Lung (tissue), 16 donors: ENCODE measurements around the gene FOXC1. TPM values are rescaled to one million over a fixed set of nuclear protein-coding genes. Genes with fewer than 3 reads are reported as not detected.

Experiments used
- ATAC-seq: fragments of 200-7000 bp; cut with Tn5 transposase; one replicate; pipeline ENCODE4 v1.9.1; 2020; ENCODE audit warnings: moderate number of reproducible peaks; ENCODE audit not compliant: insufficient read depth, low FRiP score
- DNase-seq, 3 donors: peaks; one replicate each; pipeline ENCODE4 v3.0.0-alpha.2; 2013 to 2017
- H3K27ac ChIP-seq, 2 donors: one replicate each; pipeline ENCODE4 v1.5.1; 2013; ENCODE audit warnings: mild to moderate bottlenecking in 2 of 2, moderate library complexity in 2 of 2, control low read depth in 1 of 2, inconsistent platforms in 1 of 2, low read depth in 1 of 2, low read length in 1 of 2
- H3K27me3 ChIP-seq, 3 donors: one replicate each; pipeline ENCODE4 v1.5.1; 2013; ENCODE audit warnings: low read length in 2 of 3; ENCODE audit not compliant: control insufficient read depth in 3 of 3, insufficient read depth in 3 of 3
- H3K36me3 ChIP-seq, 4 donors: one replicate each; pipeline ENCODE4 v1.5.1; 2013; ENCODE audit warnings: low read length in 4 of 4, mild to moderate bottlenecking in 1 of 4, moderate library complexity in 1 of 4; ENCODE audit not compliant: control insufficient read depth in 4 of 4, insufficient read depth in 4 of 4
- H3K4me1 ChIP-seq, 5 donors: one replicate each; pipeline ENCODE4 v1.5.1; 2013; ENCODE audit warnings: low read length in 5 of 5, mild to moderate bottlenecking in 2 of 5, moderate library complexity in 1 of 5; ENCODE audit not compliant: control insufficient read depth in 5 of 5, insufficient read depth in 5 of 5
- H3K4me3 ChIP-seq: one replicate; pipeline ENCODE4 v1.5.1; 2013; ENCODE audit warnings: mild to moderate bottlenecking, control low read depth, moderate library complexity
- H3K9ac ChIP-seq, 2 donors: one replicate each; pipeline ENCODE4 v1.5.1; 2013; ENCODE audit warnings: low read length in 2 of 2, control low read depth in 1 of 2; ENCODE audit not compliant: insufficient read depth in 1 of 2
- H3K9me3 ChIP-seq, 4 donors: one replicate each; pipeline ENCODE4 v1.5.1; 2013; ENCODE audit warnings: low read length in 3 of 4, mild to moderate bottlenecking in 1 of 4, moderate library complexity in 1 of 4; ENCODE audit not compliant: control insufficient read depth in 4 of 4, insufficient read depth in 3 of 4
- CTCF ChIP-seq: IDR thresholded peaks from 2 replicates; pipeline ENCODE4 v1.5.1; 2012; ENCODE audit warnings: mild to moderate bottlenecking; ENCODE audit errors: control extremely low read depth, extremely low read depth
- WGBS, 2 donors: extraction: QIAGEN DNeasy Blood & Tissue Kit; methylation state at CpG; one replicate each; pipeline ENCODE4 v1.1.7; 2013; 5-methylcytosine and 5-hydroxymethylcytosine counted together
- long read RNA-seq, 5 donors: transcript quantifications; one replicate each; lab custom pipeline, GENCODE V29; 2026
- polyA plus RNA-seq, 2 donors: library from polyadenylated mRNA; stranded (reverse); fragments of 200-250 nt; gene quantifications; one replicate each; pipeline ENCODE4 v1.2.1, GENCODE V29; 2013
- total RNA-seq, 2 donors: library from RNA; depleted of rRNA in 1 of 2; stranded (reverse); fragments of >200 nt in 1 of 2; gene quantifications; one replicate each; pipeline ENCODE4 v1.2.1, GENCODE V29; 2014 to 2021
- donor health status: control.
- donor health status: control.
- donor health status: Bipolar disorder and iron deficiency.
- donor health status: healthy.
- donor health status: DM: yes; HTN: yes; CAD: no.

The FOXC1 gene
- total RNA-seq = 1 to 10 TPM; 2.7 to 6.2 TPM
- 1 to 10 TPM; 1.4 to 2.2 TPM for polyA plus RNA-seq
- long read RNA-seq, donor 1, partial matches to known transcripts = 0 of 3 reads
- long read RNA-seq, donor 1, other reads (novel, unspliced or antisense) = 0 of 3 reads
- long read RNA-seq, donor 2, partial matches to known transcripts = 0 of 4 reads
- long read RNA-seq, donor 2, other reads (novel, unspliced or antisense) = 0 of 4 reads
- long read RNA-seq, donor 3 = 0 reads
- long read RNA-seq, donor 4, partial matches to known transcripts = 0 of 1 reads
- long read RNA-seq, donor 4, other reads (novel, unspliced or antisense) = 0 of 1 reads
- long read RNA-seq, donor 5, partial matches to known transcripts = 0 of 4 reads
- long read RNA-seq, donor 5, other reads (novel, unspliced or antisense) = 0 of 4 reads

- H3K27me3 ChIP-seq = peaks cover 3 to 70% (median 67%) of the 10 kb centered on the region in 3 donors
- DNase-seq (peak; percentile 82 to 87 (median 82)), ATAC-seq (peak; percentile 89)
- peaks cover 0 to 5% (median 0%) of the 10 kb centered on the region in 4 donors for H3K9me3 ChIP-seq
- no peak within 1 kb of the TSS for H3K9ac ChIP-seq
- no peak for TF ChIP-seq CTCF
- 0 to 1% methylated on average over 57 to 115 of the region's 115 CpGs for WGBS, 2 donors
- H3K4me3 ChIP-seq = peak within 1 kb of the TSS; percentile 60
- H3K27ac ChIP-seq = peak within 1 kb of the TSS; percentile 79
- H3K36me3 ChIP-seq = no peaks in the 10 kb centered on the region
- peaks cover 0 to 31% (median 7%) of the 10 kb centered on the region in 5 donors for H3K4me1 ChIP-seq
Observed at GRCh38 chr6:1609648-1610496, at the start of gene FOXC1. TSS of gene FOXC1 (plus strand) at chr6:1609915. CDS start at chr6:1610446, 531 bp downstream.

GRCh38 chr6:1560281-1561058, 49.2 kb upstream of the FOXC1 start:
- no peak for TF ChIP-seq CTCF
- peaks cover 0 to 6% (median 0%) of the 10 kb centered on the region in 4 donors for H3K9me3 ChIP-seq
- no peak overlapping the region for H3K4me3 ChIP-seq
- ATAC-seq (no peak), DNase-seq (no peak)
- H3K9ac ChIP-seq = no peak overlapping the region
- no peaks in the 10 kb centered on the region for H3K4me1 ChIP-seq
- H3K36me3 ChIP-seq = no peaks in the 10 kb centered on the region
- no peaks in the 10 kb centered on the region for H3K27me3 ChIP-seq
- no peak overlapping the region for H3K27ac ChIP-seq
- WGBS, 2 donors = 82 to 84% methylated on average over 4 of the region's 4 CpGs

GRCh38 chr6:1561355-1561754, 48.4 kb upstream of the FOXC1 start:
- no peaks in the 10 kb centered on the region for H3K36me3 ChIP-seq
- no peak overlapping the region for H3K27ac ChIP-seq
- ATAC-seq = no peak
- TF ChIP-seq CTCF = no peak
- no peak overlapping the region for H3K4me3 ChIP-seq
- 76 to 91% methylated on average over 2 of the region's 2 CpGs for WGBS, 2 donors
- H3K9ac ChIP-seq = no peak overlapping the region
- H3K4me1 ChIP-seq = no peaks in the 10 kb centered on the region
- DNase-seq = no peak
- H3K27me3 ChIP-seq = no peaks in the 10 kb centered on the region
- peaks cover 0 to 6% (median 0%) of the 10 kb centered on the region in 4 donors for H3K9me3 ChIP-seq
